OCI-LY1 (cell line): Measurements from ENCODE around the gene GLS.

Experiments
- H2AFZ ChIP-seq: fragments of 200-600 bp; sonication (generic), shearing (Covaris generic); 2 replicates; pipeline ENCODE4 v1.6.0; 2014; ENCODE audit warnings: antibody characterized with exemption, mild to moderate bottlenecking, low read length
- H3F3A ChIP-seq: fragments of 200-600 bp; sonication (generic), shearing (Covaris generic); 2 replicates; pipeline ENCODE4 v1.6.0; 2014; ENCODE audit warnings: mild to moderate bottlenecking, antibody characterized with exemption, low read length, moderate library complexity; ENCODE audit not compliant: insufficient read depth
- H3K27ac ChIP-seq: fragments of 200-600 bp; sonication (generic); 2 replicates; pipeline ENCODE4 v1.5.1; 2014; ENCODE audit warnings: low read length, mixed run types, mild to moderate bottlenecking, low read depth; ENCODE audit not compliant: poor library complexity, severe bottlenecking
- H3K27me3 ChIP-seq: fragments of 200-600 bp; sonication (generic); 2 replicates; pipeline ENCODE4 v1.6.0; 2014; ENCODE audit warnings: antibody characterized with exemption, mild to moderate bottlenecking, low read length, moderate library complexity; ENCODE audit not compliant: insufficient read depth
- H3K36me3 ChIP-seq: fragments of 200-600 bp; sonication (generic); 2 replicates; pipeline ENCODE4 v1.6.1; 2014; ENCODE audit warnings: mild to moderate bottlenecking, antibody characterized with exemption, low read length, moderate library complexity, mixed read lengths; ENCODE audit not compliant: insufficient read depth
- H3K4me1 ChIP-seq: fragments of 200-600 bp; sonication (generic); 2 replicates; pipeline ENCODE4 v1.5.1; 2014; ENCODE audit warnings: mild to moderate bottlenecking, low read length, moderate library complexity; ENCODE audit not compliant: insufficient read depth, severe bottlenecking
- H3K4me2 ChIP-seq: fragments of 200-600 bp; sonication (generic), shearing (Covaris generic); 2 replicates; pipeline ENCODE4 v1.6.1; 2014; ENCODE audit warnings: low read length
- H3K4me3 ChIP-seq: fragments of 200-600 bp; sonication (generic); 2 replicates; pipeline ENCODE4 v1.5.1; 2014; ENCODE audit warnings: low read length, low read depth, mild to moderate bottlenecking, mixed read lengths; ENCODE audit not compliant: poor library complexity, severe bottlenecking
- H3K79me2 ChIP-seq: fragments of 200-600 bp; shearing (Covaris generic); 2 replicates; pipeline ENCODE4 v1.6.1; 2016; ENCODE audit warnings: mixed run types, low read length, mixed read lengths; ENCODE audit not compliant: insufficient read depth
- H3K9ac ChIP-seq: fragments of 200-600 bp; sonication (generic), shearing (Covaris generic); 2 replicates; pipeline ENCODE4 v1.6.1; 2014; ENCODE audit warnings: mild to moderate bottlenecking, low read length, mixed read lengths
- H3K9me2 ChIP-seq: fragments of 200-600 bp; sonication (generic), shearing (Covaris generic); 2 replicates; pipeline ENCODE4 v1.6.1; 2014; ENCODE audit warnings: low read depth, mild to moderate bottlenecking, low read length, mixed read lengths
- H3K9me3 ChIP-seq: fragments of 200-600 bp; shearing (Covaris generic); 2 replicates; pipeline ENCODE4 v1.6.1; 2014; ENCODE audit warnings: low read length, mixed read lengths
- H4K20me1 ChIP-seq: fragments of 200-600 bp; sonication (generic), shearing (Covaris generic); 2 replicates; pipeline ENCODE4 v1.6.0; 2016; ENCODE audit warnings: mild to moderate bottlenecking, low read length; ENCODE audit not compliant: insufficient read depth
- EZH2 ChIP-seq: fragments of 200-600 bp; sonication (generic), shearing (Covaris generic); IDR thresholded peaks from 2 replicates; pipeline ENCODE4 v1.8.0; 2017; ENCODE audit warnings: borderline replicate concordance, mixed run types, mild to moderate bottlenecking, antibody characterized with exemption, low read length, moderate library complexity, mixed read lengths
- TF ChIP-seq, protein P1 (sequence below): fragments of 200-600 bp; sonication (generic), shearing (Covaris generic); IDR thresholded peaks from 2 replicates; pipeline ENCODE4 v1.5.1; 2017; ENCODE audit warnings: mild to moderate bottlenecking, antibody characterized with exemption, low read length, moderate library complexity, mixed read lengths

GLS gene

DNA sequence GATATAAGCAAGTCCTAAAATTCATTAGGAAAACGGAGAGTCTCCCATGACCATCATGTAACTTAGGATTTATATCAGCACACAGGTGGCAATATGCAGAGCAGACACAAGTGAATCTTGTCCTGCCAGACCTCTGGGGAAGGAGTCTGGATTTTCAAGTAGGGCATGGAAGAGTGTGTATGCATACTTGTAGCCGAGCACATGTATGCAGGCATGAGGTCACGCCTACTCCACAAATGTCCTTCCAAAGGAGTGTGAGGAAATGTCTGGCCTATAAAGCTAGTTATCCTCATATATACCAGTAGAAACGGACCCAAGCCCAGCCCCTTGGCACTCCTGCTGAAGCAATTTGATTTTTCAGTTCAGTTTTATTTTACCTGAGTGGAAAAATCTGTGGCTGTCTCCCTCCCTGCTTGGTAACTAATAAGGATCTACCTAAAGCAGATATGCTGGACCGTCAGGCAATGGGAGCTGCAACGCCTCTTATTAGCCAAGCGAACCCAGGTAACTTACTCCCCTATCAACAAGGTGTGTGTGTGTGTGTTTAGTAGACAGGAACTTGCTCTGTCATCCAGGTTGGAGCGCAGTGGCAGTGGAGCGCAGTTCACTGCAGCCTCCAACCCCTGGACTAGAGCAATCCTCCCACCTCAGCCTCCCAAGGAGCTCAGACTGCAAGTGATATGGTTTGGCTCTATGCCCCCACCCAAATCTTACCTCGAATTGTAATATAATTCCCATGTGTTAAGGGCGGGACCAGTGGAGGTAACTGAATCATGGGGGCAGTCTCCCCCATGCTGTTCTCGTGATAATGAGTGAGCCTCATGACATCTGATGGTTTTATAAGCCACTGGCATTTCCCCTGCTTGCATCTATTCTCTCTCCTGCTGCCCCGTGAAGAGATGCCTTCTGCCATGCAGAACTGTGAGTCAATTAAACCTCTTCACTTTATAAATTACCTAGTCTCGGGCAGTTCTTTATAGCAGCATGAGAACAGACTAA, 130.6 kb downstream of the GLS start:
- no peak for TF ChIP-seq EZH2
- TF ChIP-seq, protein P1, sequence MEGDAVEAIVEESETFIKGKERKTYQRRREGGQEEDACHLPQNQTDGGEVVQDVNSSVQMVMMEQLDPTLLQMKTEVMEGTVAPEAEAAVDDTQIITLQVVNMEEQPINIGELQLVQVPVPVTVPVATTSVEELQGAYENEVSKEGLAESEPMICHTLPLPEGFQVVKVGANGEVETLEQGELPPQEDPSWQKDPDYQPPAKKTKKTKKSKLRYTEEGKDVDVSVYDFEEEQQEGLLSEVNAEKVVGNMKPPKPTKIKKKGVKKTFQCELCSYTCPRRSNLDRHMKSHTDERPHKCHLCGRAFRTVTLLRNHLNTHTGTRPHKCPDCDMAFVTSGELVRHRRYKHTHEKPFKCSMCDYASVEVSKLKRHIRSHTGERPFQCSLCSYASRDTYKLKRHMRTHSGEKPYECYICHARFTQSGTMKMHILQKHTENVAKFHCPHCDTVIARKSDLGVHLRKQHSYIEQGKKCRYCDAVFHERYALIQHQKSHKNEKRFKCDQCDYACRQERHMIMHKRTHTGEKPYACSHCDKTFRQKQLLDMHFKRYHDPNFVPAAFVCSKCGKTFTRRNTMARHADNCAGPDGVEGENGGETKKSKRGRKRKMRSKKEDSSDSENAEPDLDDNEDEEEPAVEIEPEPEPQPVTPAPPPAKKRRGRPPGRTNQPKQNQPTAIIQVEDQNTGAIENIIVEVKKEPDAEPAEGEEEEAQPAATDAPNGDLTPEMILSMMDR, result no peak
- H3K4me2 ChIP-seq, result no peak overlapping the region

DNA sequence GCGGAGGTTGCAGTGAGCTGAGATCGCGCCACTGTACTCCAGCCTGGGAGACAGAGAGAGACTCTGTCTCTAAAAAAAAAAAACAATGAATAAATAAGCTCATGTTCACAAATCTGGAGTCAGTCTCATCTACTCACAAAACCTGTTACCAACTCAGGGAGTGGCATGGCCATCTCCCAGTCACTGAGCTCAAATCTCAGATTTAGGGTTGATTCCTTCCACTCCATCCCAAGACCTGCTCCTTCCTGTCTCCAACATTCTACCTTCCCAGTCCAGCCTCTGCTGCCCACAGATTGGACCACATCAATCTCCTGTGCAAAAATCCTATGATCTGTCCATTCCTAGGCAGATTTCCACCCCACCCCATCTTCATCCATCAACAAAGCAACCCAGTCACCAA, 131.7 kb downstream of the GLS start:
- Histone ChIP-seq H3K27ac (no peak overlapping the region), H3F3A (no peaks in the 10 kb centered on the region)

More for the DNA sequence above, 130.6 kb downstream of the GLS start:
- H3K9ac ChIP-seq, result no peak overlapping the region
- H3K36me3 ChIP-seq, result peaks cover 34% of the 10 kb centered on the region
- no peaks in the 10 kb centered on the region for H3K9me3 ChIP-seq
- H3K9me2 ChIP-seq, result no peaks in the 10 kb centered on the region
- no peaks in the 10 kb centered on the region for H3F3A ChIP-seq
- no peaks in the 10 kb centered on the region for H4K20me1 ChIP-seq
- no peak overlapping the region for H3K4me3 ChIP-seq
- peaks cover 19% of the 10 kb centered on the region for H3K4me1 ChIP-seq
- no peaks in the 10 kb centered on the region for H3K79me2 ChIP-seq
- H2AFZ ChIP-seq, result no peak overlapping the region
- no peaks in the 10 kb centered on the region for H3K27me3 ChIP-seq
- no peak overlapping the region for H3K27ac ChIP-seq

DNA sequence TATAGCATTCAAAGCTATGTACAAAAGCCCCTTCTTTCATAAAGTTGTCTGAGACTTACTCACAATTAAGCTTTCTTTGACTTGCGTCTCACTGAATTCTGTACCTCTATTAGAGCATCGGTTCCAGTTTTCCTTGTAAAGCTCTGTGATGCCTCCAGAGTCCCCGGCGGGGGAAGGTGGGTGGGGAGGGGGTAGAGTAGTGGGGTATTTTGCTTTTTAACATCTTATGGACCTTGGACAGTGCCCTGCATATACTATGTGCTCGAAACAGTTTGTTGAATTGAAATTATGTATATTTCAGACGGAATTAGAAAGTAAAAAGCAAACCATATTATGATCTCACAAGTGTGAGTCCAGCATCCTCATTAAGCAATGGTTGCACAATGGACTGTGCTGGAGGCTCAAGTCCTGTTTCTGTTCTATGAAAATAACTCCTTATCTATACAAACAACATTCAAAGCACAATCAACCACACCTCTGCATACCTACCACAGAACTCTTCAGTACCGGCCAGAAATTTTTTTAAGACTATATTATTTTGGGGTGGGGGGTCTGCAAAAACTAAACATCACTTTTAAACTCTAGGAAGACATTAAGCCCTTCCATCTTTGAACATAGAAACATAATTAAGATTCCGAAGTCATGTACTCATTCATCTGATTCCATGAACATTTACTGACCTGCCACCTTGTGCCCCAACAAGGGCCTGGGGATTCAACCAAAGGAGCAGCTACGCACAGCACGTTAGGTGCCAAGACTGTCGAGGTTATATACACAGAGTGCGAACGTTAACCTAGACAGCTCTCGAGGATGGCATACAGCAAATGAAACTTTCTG, 132.4 kb downstream of the GLS start:
- Histone ChIP-seq H4K20me1 (no peaks in the 10 kb centered on the region), H3K36me3 (peaks cover 15% of the 10 kb centered on the region), H3K9ac (peak overlapping the region; percentile 72), H3K9me2 (no peaks in the 10 kb centered on the region), H3K27ac (no peak overlapping the region), H2AFZ (no peak overlapping the region), H3F3A (no peaks in the 10 kb centered on the region), H3K4me2 (peak overlapping the region; percentile 84), H3K9me3 (no peaks in the 10 kb centered on the region), H3K27me3 (no peaks in the 10 kb centered on the region), H3K4me3 (peak overlapping the region; percentile 79), H3K4me1 (peaks cover 19% of the 10 kb centered on the region), H3K79me2 (no peaks in the 10 kb centered on the region)
- TF ChIP-seq, protein P1, result no peak
- no peak for TF ChIP-seq EZH2

More for the DNA sequence above, 131.7 kb downstream of the GLS start:
- H4K20me1 ChIP-seq, result no peaks in the 10 kb centered on the region
- H3K9me2 ChIP-seq, result no peaks in the 10 kb centered on the region
- H3K4me1 ChIP-seq, result peaks cover 19% of the 10 kb centered on the region
- peaks cover 22% of the 10 kb centered on the region for H3K36me3 ChIP-seq
- TF ChIP-seq, protein P1, result no peak
- TF ChIP-seq EZH2, result no peak
- no peak overlapping the region for H2AFZ ChIP-seq
- H3K27me3 ChIP-seq, result no peaks in the 10 kb centered on the region
- no peak overlapping the region; the same call in 1 of the 2 replicates for H3K9ac ChIP-seq
- H3K4me3 ChIP-seq, result no peak overlapping the region
- no peaks in the 10 kb centered on the region for H3K9me3 ChIP-seq
- H3K79me2 ChIP-seq, result no peaks in the 10 kb centered on the region
- peak overlapping the region; percentile 84 for H3K4me2 ChIP-seq
